SK-N-SH treated with all-trans-retinoic acid at 6 μM for 48 hours (cell line): ENCODE data around the gene ARID3B.
"Not testable (repeated sequence)": the region's sequence is repeated elsewhere in the genome, so short reads cannot be mapped to it uniquely, and the experiment has no call there.

Experiments used
- ATAC-seq: fragments of 200-7000 bp; cut with Tn5 transposase; 3 replicates; pipeline ENCODE4 v1.9.1; 2020; ENCODE audit warnings: mild to moderate bottlenecking, moderate library complexity
- CREB5 ChIP-seq: fragments of 250-450 bp; sonication (Bioruptor Pico); IDR thresholded peaks from 2 replicates; pipeline ENCODE4 v1.5.1; 2020; ENCODE audit warnings: low read depth, mild to moderate bottlenecking, moderate library complexity
- CSDC2 ChIP-seq: fragments of 250-450 bp; sonication (Bioruptor Pico); IDR thresholded peaks from 2 replicates; pipeline ENCODE4 v1.5.0; 2020; ENCODE audit warnings: mild to moderate bottlenecking, moderate library complexity
- CSRNP3 ChIP-seq: fragments of 250-450 bp; sonication (Bioruptor Pico); IDR thresholded peaks from 2 replicates; pipeline ENCODE4 v1.5.1; 2021; ENCODE audit warnings: mild to moderate bottlenecking, moderate library complexity
- ESRRG ChIP-seq: fragments of 250-450 bp; sonication (Bioruptor Pico); IDR thresholded peaks from 2 replicates; pipeline ENCODE4 v1.6.1; 2021; ENCODE audit warnings: mild to moderate bottlenecking
- GLIS3 ChIP-seq: fragments of 250-450 bp; sonication (Bioruptor Pico); IDR thresholded peaks from 2 replicates; pipeline ENCODE4 v1.5.0; 2020; ENCODE audit warnings: mild to moderate bottlenecking, moderate library complexity
- PATZ1 ChIP-seq: fragments of 250-450 bp; sonication (Bioruptor Pico); IDR thresholded peaks from 2 replicates; pipeline ENCODE4 v1.8.0; 2020; ENCODE audit warnings: mild to moderate bottlenecking, moderate library complexity, borderline replicate concordance
- POU6F1 ChIP-seq: fragments of 250-450 bp; sonication (Bioruptor Pico); IDR thresholded peaks from 2 replicates; pipeline ENCODE4 v1.8.0; 2021; ENCODE audit warnings: low read depth, mild to moderate bottlenecking, moderate library complexity, borderline replicate concordance
- RARB ChIP-seq: fragments of 250-450 bp; sonication (Bioruptor Pico); IDR thresholded peaks from 2 replicates; pipeline ENCODE4 v1.8.0; 2021; ENCODE audit warnings: mild to moderate bottlenecking, moderate library complexity
- SNAI2 ChIP-seq: fragments of 250-450 bp; sonication (Bioruptor Pico); IDR thresholded peaks from 2 replicates; pipeline ENCODE4 v1.5.0; 2020; ENCODE audit warnings: mild to moderate bottlenecking, moderate library complexity
- TCF4 ChIP-seq: fragments of 250-450 bp; sonication (Bioruptor Pico); IDR thresholded peaks from 2 replicates; pipeline ENCODE4 v1.8.0; 2021; ENCODE audit warnings: mild to moderate bottlenecking, moderate library complexity, borderline replicate concordance
- ZC3H10 ChIP-seq: fragments of 250-450 bp; sonication (Bioruptor Pico); IDR thresholded peaks from 2 replicates; pipeline ENCODE4 v1.5.1; 2021; ENCODE audit warnings: mild to moderate bottlenecking, moderate library complexity
- ZFP3 ChIP-seq: fragments of 250-450 bp; sonication (Bioruptor Pico); IDR thresholded peaks from 2 replicates; pipeline ENCODE4 v1.5.0; 2020; ENCODE audit warnings: mild to moderate bottlenecking, moderate library complexity
- ZFP30 ChIP-seq: fragments of 450-650 bp; formaldehyde crosslinking; IDR thresholded peaks from 2 replicates; pipeline ENCODE4 v1.5.0; 2022; ENCODE audit warnings: mild to moderate bottlenecking, moderate library complexity
- ZNF565 ChIP-seq: fragments of 450-650 bp; formaldehyde crosslinking; conservative IDR thresholded peaks from 2 replicates; pipeline ENCODE4 v1.5.0; 2020; ENCODE audit warnings: low read depth, mild to moderate bottlenecking, moderate library complexity
- ZNF70 ChIP-seq: fragments of 450-650 bp; formaldehyde crosslinking; IDR thresholded peaks from 2 replicates; pipeline ENCODE4 v1.5.0; 2020; ENCODE audit warnings: mild to moderate bottlenecking, moderate library complexity

Gene ARID3B

GRCh38 chr15:74628199-74628598 is 87.2 kb downstream of the ARID3B start (continued):
- TF ChIP-seq CREB5 (CRISPR knock-in tag): no peak
- TF ChIP-seq, all 23 proteins: peak for 0

- TF ChIP-seq GLIS3 (CRISPR knock-in tag) (no peak), ZC3H10 (no peak), ZNF565 (CRISPR knock-in tag) (no peak), TCF4 (CRISPR knock-in tag) (no peak), CSRNP3 (CRISPR knock-in tag) (no peak), ZNF70 (CRISPR knock-in tag) (no peak), RARB (CRISPR knock-in tag) (no peak), PATZ1 (no peak), ZFP30 (CRISPR knock-in tag) (no peak), CSDC2 (no peak), ESRRG (CRISPR knock-in tag) (no peak), ZFP3 (CRISPR knock-in tag) (no peak), POU6F1 (no peak), CREB5 (CRISPR knock-in tag) (no peak), SNAI2 (CRISPR knock-in tag) (no peak)
- ATAC-seq: no peak
Measured at GRCh38 chr15:74628949-74629348, 87.9 kb downstream of the ARID3B start.

GRCh38 chr15:74629696-74630095 is 88.7 kb downstream of the ARID3B start:
- not testable (repeated sequence) for ATAC-seq

GRCh38 chr15:74630284-74631086 is 89.5 kb downstream of the ARID3B start:
- peak; percentile 18 for ATAC-seq
- TF ChIP-seq POU6F1 (no peak), RARB (CRISPR knock-in tag) (no peak)
- TF ChIP-seq, all 23 proteins: peak for 0

- no peak for TF ChIP-seq SNAI2 (CRISPR knock-in tag)
- TF ChIP-seq GLIS3 (CRISPR knock-in tag): no peak
- TF ChIP-seq ZNF70 (CRISPR knock-in tag): no peak
- no peak; the same call in 2 of the 3 replicates for ATAC-seq
Measured at GRCh38 chr15:74631087-74631385, 90.0 kb downstream of the ARID3B start.
